Vagina (tissue), 2 donors: ENCODE data around the gene ORC6.
"Not testable (repeated sequence)": the region's sequence is repeated elsewhere in the genome, so short reads cannot be mapped to it uniquely, and the experiment has no call there.

Experiments used
- POLR2AphosphoS5 ChIP-seq, 2 donors: sonication (generic); formaldehyde crosslinking; IDR thresholded peaks; one replicate each; pipeline ENCODE4 v1.9.0; 2017; ENCODE audit warnings: antibody characterized with exemption in 2 of 2, mild to moderate bottlenecking in 2 of 2, low read depth in 1 of 2; ENCODE audit not compliant: insufficient read depth in 1 of 2
- TF ChIP-seq, protein P1 (sequence below), 3 experiments: fragments of 450-650 bp in 2 of 3; fragments of 200-600 bp in 1 of 3; sonication (generic) in 1 of 3; IDR thresholded peaks; one replicate each; pipeline ENCODE4 v1.5.1; 2017 to 2019; ENCODE audit warnings: antibody characterized with exemption in 3 of 3, mild to moderate bottlenecking in 2 of 3, moderate library complexity in 2 of 3

DNA sequence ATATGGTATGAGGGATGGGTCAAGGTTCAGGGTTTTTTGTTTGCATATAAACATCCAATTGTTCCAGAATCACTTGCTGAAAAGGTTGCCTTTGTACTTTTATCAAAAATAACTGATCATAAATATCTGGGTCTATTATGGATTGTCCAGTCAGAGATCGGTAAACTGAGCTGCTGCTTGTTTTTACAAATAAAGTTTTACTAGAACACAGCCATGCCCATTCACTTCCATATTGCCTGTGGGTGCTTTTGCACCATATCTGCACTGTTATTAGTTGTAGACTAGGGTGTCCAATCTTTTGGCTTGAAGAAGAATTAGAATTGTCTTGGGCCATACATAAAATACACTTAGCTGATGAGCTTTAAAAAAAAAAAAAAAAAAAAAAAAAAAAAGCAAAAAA, 11.5 kb upstream of the ORC6 start:
- TF ChIP-seq, protein P1, sequence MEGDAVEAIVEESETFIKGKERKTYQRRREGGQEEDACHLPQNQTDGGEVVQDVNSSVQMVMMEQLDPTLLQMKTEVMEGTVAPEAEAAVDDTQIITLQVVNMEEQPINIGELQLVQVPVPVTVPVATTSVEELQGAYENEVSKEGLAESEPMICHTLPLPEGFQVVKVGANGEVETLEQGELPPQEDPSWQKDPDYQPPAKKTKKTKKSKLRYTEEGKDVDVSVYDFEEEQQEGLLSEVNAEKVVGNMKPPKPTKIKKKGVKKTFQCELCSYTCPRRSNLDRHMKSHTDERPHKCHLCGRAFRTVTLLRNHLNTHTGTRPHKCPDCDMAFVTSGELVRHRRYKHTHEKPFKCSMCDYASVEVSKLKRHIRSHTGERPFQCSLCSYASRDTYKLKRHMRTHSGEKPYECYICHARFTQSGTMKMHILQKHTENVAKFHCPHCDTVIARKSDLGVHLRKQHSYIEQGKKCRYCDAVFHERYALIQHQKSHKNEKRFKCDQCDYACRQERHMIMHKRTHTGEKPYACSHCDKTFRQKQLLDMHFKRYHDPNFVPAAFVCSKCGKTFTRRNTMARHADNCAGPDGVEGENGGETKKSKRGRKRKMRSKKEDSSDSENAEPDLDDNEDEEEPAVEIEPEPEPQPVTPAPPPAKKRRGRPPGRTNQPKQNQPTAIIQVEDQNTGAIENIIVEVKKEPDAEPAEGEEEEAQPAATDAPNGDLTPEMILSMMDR (IDR thresholded peaks at IDR 0.05), result not testable (repeated sequence)
- TF ChIP-seq POLR2AphosphoS5 (IDR thresholded peaks at IDR 0.05; ENCODE audit: insufficient read depth in 1 of 2, low read depth in 1 of 2), result not testable (repeated sequence)
